NOMO-1 (cell line): ENCODE results near the gene B9D2.

Experiments
- DNase-seq, 2 experiments: peaks; one replicate each; lab custom pipeline; 2025; ENCODE audit not compliant: unreplicated experiment in 2 of 2; lab: John Stamatoyannopoulos, UW

Gene B9D2

DNA sequence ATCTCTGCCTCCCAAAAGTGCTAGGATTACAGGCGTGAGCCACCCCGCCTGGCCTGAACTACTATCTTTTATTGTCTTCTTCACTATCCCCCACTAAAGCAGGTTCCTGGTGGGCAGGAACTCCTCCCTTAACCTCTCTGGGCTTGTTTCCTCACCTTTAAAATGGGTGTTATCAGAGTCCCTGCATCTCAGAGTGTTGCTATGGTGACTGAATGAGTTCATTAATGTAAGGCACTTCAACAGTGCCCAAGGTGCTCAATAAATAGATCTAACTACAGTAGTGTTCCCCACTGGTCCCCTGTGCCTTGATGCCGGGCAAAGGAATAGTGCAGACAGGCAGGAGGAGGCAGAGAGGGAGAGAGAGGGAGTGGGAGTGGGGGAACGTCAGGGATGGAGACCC lies 33.5 kb downstream of the B9D2 start:
- no peak for DNase-seq

DNA sequence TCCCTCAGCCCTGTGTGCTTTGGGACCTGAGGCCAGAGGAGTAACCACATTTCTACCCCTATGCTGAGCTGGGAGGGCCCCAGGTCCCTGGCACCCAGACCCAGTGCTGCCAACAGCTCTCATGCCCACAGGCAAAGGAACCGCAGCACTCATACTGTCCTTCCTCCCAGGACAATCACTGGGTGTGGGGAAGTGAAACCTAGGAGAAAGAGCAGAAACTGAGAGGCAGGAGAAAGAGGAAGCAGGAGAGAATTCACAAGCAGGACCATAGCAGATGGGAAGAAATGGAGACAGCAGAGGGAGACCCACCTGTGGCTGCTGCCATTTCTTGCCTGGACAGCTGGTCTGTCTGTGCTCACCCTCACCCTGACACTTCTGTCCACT lies 35.1 kb downstream of the B9D2 start:
- DNase-seq: peak; percentile 80 to 86

DNA sequence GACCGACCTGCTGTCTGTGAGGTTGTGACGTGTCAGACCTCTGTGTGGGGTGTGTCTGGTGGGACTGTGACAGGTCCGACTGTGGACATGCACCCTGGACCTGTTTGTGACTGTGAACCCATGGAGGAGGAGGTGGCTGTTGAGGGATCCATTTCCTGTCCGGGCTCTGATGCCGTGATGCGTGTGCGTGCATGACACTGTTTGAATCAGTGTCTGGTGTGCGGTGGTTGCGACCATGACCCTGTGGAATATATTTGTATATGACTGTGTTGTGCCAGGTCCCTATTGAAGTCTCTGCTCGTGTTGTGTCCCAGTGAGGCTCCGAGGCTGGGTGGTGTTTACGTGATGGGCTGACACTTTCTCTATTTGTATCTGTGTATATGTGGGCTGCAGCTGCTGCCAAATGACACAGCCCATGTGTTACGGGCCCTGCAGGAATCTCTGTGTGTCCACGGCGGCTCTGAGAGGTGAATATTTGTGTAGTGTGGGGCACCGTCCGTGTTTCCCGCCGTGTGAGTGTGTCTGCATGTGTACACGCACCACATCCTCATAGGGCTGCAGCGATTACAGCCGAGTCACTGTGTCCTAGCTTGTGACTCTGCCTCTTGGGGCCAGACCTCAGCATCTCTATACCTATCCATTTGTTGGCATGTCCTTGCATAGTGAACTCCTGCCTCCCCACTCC lies 35.6 kb downstream of the B9D2 start:
- DNase-seq: peak; percentile 76 to 80

DNA sequence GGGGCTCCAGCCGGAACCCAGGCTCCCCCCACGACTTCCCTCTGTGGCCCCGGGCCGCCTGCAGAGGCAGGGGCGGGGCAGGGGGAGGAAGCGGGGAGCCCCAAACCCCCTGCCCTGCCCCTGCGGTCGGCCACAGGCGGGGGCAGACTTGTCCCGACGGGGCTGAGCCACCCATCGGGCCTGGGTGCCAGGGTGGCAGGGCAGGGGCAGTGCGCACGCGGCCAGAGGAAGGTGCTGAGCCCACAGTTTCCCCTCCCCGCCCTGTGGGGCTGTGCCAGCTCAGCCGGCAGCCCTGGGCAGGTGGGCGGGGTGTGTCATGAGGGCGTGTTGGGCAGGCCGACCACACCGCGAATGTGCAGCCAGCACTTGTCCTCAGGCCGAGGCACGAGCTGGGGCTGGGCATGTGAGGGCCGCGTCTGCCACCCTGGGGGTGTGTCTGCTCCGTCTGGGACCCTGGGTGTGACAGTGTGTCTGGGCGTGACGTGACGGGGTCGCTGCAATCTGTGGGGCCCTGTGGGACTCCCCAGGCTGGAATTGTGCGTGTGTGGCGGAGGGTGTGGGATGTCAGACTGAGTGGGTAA lies 36.3 kb downstream of the B9D2 start:
- DNase-seq: peak; percentile 72 to 87

DNA sequence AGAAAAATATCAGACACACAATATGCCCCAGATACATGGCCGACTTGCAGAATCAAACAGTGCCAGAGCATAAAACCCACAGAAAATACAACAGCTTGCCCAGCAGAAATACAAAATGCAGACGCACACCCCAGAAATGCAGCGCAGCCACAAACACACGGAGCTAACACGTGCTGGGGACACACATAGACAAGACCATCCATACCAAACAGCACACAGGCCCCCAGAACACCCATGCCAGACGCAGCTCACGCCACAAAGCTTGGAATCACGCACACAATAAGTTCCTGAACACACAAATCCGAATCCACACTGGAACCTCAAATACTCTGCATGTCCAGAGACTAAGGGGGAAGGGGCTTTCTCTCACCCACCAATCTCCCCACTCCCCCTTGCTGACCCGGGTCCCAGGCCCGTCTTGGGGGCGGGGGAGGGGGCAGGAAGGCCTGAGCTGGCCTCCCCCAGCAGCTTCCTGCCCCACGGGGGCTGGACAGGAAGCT lies 36.8 kb downstream of the B9D2 start:
- peak in 1 of 2 experiments; percentile 48 for DNase-seq

DNA sequence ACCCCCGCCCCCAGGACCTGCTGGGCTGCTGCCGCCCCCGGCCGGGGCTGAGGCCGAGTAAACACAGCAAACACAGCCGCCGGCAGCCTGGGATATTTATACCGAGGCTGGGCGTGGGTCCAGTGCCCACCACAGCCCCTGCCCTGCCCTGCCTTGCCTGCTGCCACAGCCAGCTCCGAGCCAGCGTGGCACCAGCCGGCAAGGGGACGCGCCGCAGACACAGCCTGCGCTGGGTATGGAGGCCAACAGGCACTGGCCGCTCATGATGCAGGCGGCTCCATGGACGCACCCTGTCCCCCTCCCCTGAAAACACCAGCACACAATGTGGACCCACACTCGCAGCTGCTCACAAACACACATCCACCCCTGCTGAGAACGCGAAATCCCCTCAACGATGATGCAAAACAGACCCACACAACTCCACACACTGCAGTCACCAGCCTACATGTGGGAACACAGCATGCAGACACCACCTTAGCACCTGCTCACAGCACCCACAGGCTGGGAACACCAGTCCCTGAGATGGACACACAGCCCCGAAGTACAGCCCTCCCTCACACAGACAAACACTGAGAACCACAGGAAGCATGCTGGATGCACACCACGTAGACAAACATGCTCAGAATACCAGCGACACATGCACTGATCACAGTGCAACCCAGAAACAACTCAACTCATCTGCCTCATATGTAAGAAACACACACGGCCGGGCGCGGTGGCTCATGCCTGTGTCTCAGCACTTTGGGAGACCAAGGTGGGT lies 37.8 kb downstream of the B9D2 start:
- DNase-seq: no peak

DNA sequence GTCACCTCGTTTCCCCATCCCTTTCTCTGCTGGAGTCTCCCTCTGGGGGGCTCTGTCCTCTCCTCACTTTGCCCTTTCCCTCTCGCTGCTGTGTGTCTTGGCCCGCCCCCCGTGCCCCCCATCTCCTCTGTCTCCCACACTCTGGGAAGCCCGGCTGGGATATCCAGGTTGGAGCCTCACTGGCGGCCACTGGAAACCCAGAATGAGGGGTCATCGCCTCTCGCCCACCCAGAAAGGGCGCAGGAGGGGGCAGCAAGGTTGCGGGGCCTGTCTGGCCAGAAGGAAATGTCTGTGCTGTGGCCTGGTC lies 38.4 kb downstream of the B9D2 start:
- DNase-seq: no peak

DNA sequence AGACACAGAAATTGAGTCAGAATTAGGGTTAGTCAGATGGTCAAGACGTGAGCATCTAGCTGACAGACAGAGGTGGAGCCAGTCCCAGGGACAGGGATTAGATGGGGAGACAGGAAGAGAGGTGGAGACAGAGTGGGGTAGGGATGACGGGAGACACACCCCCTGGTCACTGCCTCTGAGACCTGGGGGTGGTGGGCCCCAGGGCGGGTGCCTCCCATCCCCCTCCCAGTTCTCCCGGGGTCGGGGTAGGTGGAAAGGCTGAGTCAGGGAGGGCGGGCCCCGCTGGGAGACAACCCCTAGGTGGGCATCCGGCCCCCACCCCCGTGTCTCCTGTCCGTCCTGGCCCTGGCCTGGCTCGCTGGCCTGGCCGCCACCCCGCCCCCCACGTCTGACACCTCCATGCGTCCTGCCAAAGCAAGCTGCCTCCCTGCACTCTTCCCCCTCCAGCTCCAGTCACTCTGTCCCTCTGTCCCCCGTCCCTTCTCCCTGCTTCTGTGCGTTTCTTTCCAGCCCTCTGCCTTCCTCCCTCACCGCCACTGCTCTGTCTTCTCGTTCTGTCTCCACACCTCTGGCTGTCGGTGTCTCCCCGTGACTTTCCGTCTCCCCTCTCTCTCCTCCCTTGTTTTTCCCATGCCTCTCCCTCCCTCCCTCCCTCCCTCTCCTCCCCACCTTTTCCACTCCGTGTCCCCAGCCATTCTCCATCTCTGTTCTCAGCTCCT lies 38.9 kb downstream of the B9D2 start:
- no peak for DNase-seq

DNA sequence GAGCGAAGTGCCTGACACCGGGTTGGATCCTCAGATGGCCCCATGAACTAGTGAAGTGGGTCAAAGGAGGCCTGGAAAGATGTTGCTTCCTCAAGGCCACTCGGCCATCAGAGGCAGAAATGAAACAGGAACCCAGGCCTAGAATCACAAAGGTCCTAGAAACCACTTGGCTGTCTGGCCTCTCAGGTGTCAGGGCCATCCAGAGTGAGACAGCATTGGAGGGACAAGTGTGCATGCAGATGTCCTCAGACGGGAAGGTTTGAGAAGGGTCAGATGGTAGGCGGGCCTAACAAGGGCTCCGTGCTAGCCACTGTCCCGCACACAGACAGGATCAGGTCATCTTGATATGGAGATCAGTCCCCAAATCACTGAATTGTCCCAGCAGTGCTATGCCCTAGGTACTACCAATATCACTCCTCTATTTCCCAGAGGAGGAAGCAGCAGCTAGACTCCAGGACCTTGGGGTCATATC lies 39.7 kb downstream of the B9D2 start:
- peak in 1 of 2 experiments; percentile 26 for DNase-seq

DNA sequence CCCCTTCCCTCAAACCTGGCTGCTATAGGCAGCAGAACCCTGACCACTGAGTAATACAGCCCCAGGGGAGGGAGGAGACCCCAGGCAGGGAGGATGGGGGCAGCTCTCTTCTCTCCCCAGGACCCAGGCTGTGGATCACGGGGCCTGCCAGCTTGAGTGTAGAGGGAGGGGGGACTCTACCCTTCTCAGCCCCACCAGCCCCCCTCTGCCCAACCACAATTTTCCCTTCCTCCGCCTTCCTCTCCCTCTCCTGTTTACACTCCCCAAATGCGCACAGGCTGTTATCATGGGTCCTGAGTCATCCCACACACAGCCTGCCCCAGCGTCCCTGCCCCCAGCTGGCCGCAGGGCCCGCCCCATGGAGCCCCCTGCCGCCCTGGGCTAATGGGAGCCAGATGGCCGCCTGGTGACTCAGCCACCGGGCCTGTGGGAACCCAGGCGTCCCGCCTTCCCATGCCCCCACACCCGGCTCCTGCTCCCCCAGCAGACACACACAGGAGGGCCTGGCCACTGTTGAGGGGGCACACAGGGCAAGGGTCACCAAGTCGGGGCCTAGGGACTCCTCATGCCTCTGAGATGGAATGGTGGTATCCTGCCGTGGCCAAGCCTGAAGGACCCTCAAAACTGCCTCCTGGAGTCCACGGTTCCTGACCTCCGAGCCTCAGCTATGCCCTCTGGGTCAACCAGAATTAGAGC lies 40.4 kb downstream of the B9D2 start:
- no peak for DNase-seq

DNA sequence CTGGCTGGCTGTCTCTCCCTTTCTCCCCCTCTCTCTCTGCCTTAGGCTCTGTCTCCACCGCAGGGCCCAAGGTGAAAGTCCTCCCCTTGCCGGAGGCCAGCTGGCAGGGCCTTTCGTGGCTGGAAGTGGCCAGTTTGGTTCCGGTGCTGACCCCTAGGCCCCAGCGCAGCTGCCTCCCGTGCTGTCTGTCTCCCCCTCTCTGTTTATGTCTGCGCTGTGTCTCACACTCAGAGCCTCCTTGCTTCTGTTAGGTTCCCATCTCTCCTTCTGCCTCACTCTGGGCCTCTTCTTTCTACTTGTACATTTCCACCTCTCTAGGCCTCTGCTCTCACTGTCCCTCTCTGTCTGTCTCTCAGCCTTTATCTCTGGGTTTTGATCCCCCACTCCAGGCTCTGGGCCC lies 40.9 kb downstream of the B9D2 start:
- DNase-seq: no peak

DNA sequence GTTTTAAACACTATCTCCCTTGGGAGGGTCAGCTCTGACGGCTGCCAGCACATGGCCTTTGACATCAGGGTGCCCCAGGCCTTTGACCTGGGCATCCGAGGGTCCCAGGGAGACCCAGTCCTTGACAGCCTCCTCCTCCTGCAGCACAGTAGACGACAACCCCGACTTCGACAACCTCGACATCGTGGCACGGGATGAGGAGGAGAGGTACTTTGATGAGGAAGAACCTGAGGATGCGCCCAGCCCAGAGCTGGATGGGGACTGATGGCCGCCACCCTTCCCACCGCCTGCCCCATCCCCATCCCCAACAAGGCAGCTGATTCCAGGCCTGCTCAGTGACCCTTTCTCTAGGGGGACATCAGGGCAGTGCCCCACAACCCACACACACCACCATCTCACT lies 41.5 kb downstream of the B9D2 start:
- DNase-seq: no peak

DNA sequence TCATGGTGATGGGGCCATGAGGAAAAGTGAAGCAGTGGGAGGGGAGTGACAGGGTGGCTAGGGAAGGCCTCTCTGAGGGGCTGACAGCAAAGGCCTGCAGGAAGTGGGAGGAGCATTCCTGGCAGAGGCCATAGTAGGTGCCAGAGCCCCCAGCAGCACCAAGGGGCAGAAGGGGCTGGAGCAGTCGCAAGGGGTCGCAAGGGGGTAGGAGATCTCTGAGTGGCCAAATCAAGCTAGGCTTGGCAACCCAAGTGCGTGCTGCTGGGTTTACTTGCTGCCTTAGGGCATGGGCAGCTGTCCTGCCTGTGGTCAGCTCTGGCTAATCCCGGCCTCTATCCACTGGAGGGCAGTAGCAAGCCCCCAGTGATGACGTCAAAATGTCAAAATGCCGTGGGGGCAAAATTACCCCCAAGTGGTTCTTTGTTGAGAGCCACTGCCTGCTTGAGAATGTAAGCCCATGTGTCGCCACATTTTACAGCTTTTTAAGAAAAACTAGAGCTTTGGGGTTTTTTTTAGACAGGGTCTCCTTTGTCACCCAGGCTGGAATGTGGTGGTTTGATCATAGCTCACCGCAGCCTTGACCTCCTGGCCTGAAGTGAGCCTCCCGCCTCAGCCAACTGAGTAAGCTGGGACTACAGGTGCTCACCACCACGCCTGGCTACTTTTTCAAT lies 42.2 kb downstream of the B9D2 start:
- no peak for DNase-seq

DNA sequence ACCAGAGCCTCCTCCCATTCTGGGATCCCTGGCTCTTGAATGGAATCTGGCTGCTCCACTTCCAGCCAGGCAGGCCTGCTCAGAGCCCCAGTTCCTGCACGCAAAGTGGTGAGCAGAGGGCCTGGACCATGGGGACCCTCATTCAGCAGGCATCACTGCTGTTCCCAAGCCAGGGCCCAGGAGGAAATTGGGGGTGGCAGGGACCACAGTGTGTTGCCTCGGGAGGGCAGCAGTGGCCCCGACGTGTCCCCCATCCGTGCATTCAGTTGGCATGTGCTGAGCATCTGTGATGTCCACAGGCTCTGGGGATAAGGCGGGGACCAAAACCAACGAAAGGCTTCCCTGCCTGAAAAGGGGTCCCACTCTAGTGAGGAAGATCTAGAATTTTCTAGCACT lies 42.7 kb downstream of the B9D2 start:
- no peak for DNase-seq

DNA sequence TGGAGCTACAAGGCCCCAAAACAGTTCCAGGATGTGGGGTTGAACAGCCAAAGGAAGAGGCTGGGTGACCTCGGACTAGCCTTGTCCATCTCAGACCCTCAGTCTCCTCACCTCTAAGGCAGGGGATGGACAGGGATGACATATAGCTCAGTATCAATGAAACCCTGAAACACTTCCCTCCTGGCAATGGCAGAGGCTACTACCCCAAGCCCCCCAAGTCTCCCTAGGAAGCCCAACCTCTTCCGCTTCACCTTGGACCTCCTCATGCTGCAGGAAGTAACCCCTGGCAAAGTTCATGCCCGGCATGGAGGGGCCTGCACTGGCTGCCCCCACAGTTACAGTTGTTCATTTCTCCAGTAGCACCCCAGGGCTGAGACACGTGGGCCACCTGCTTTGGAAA lies 43.4 kb downstream of the B9D2 start:
- no peak for DNase-seq

DNA sequence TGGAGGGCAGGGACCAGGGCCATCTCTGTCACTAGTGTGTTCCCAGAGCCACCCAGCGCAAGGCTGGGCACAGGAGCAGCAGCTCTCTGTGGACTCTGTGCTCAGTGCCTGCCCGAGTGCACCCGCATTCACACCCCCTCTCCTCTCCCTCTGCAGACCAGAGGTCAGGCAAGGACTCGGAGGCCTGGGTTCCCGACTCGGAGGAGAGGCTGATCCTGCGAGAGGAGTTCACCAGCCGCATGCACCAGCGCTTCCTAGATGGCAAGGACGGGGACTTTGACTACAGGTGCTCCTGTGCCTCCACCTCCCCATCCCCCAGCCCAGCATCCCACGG lies 43.8 kb downstream of the B9D2 start:
- DNase-seq: no peak

DNA sequence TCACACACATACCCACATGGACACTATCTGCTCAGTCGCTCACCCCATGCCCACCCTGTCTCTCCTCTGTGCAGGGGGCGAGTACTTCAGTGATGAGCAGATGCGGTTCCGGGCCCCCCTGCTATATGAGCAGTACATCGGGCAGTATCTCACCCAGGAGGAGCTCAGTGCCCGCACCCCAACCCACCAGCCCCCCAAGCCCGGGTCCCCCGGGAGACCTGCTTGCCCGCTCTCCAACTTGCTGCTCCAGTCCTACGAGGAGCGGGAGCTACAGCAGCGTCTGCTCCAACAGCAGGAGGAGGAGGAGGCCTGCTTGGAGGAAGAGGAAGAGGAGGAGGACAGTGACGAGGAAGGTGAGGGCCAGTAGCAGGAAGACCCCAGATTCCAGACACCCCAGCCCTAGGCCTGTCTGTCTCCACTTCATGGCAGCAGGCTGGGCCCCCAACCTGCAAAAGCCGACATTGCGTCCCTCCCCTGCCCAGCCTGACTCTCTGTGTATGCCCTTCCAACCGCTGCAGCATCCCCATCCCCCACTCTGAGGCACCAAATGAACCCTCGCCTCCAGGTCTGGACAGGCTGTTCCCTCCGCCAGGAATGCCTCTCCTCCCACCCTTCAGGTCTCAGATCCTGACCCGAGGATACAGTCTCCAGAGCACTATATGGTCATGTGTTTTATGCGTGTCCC lies 44.3 kb downstream of the B9D2 start:
- no peak for DNase-seq

DNA sequence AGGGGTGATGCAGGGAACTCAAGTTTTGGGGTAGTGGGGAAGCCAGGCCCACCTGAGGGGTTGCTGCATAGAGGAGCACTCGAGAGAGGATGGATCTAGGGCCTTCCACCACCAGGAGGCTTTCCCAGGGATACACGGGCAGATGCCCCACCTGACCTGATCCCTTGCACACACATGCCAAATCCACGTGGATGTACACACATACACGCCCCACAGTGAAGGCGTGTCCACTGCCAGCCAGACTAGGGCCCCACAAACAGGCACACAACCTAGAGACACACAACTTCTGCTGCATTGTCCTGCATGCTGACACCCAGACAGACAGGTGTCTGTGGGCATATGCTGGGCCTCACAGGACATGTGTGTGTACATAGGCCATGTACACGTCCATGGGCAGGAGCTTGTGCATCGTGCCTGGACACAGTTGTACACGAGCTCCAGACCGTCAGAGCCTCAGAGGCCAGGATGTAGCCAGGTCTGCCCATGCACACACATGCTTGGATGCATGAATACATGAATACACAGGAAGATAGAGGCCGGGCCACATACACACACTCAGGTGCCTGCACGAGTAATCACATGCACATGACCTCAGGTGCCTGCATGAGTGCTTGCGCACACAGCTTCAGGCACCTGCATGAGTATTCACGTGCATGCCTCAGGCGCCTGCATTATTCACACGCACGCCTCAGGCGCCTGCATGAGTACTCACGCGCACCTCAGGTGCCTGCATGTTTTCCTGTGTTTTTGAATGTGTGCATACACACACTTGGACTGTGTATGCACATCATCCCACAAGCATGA lies 45.1 kb downstream of the B9D2 start:
- no peak for DNase-seq

DNA sequence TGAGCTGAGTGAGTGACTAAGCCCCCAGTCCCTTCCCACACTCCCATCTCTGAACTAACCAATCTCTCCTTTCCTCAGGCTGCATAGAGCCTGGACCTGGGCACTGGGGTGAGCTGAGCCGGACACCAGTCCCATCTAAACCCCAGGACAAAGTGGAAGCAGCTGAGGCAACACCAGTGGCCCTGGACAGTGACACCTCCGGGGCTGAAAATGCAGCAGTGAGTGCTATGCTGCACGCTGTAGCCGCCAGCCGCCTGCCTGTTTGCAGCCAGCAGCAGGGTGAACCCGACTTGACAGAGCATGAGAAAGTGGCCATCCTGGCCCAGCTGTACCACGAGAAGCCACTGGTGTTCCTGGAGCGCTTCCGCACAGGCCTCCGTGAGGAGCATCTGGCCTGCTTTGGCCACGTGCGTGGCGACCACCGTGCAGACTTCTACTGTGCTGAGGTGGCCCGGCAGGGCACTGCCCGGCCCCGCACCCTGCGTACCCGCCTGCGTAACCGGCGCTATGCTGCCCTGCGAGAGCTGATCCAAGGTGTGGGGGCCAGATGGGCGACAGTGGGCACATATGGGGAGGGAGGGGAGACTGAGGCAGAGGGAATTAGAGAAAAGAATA lies 47.5 kb downstream of the B9D2 start:
- no peak for DNase-seq
